Measurements from ENCODE around the gene CCDC27.

Gene CCDC27

GRCh38 chr1:3777647-3778589 lies 25.7 kb downstream of the CCDC27 start:
- no peak for DNase-seq

GRCh38 chr1:3778590-3779264 lies 26.5 kb downstream of the CCDC27 start:
- no peak for DNase-seq

- DNase-seq, result no peak
These were observed 27.1 kb downstream of the CCDC27 start for GRCh38 chr1:3779265-3779911.

GRCh38 chr1:3779912-3780416 lies 27.7 kb downstream of the CCDC27 start:
- no peak for DNase-seq

GRCh38 chr1:3780901-3781300 lies 28.7 kb downstream of the CCDC27 start:
- DNase-seq, result no peak

GRCh38 chr1:3783651-3784474 lies 31.6 kb downstream of the CCDC27 start:
- no peak for DNase-seq

- DNase-seq, result no peak
These were observed 32.8 kb downstream of the CCDC27 start for GRCh38 chr1:3785045-3785444.

GRCh38 chr1:3785456-3786157 lies 33.4 kb downstream of the CCDC27 start:
- no peak for DNase-seq

GRCh38 chr1:3786468-3787348 lies 34.5 kb downstream of the CCDC27 start:
- DNase-seq, result no peak

- DNase-seq, result no peak
These were observed 35.1 kb downstream of the CCDC27 start for GRCh38 chr1:3787349-3787715.

GRCh38 chr1:3787745-3788605 lies 35.7 kb downstream of the CCDC27 start:
- no peak for DNase-seq

- DNase-seq, result no peak
These were observed 36.6 kb downstream of the CCDC27 start for GRCh38 chr1:3788756-3789420.

GRCh38 chr1:3789421-3790300 lies 37.4 kb downstream of the CCDC27 start:
- no peak for DNase-seq

- DNase-seq, result no peak
These were observed 38.3 kb downstream of the CCDC27 start for GRCh38 chr1:3790500-3790923.

GRCh38 chr1:3790952-3791351 lies 38.7 kb downstream of the CCDC27 start:
- DNase-seq, result no peak

GRCh38 chr1:3795453-3796214 lies 43.4 kb downstream of the CCDC27 start:
- no peak for DNase-seq

All from NCI-H748 treated with DMSO at 0.1 percent for 48 hours (cell line).